Endothelial cell (in vitro differentiated cells): Measurements from ENCODE around the gene NETO1. TPM values are rescaled to one million over a fixed set of nuclear protein-coding genes. Genes with fewer than 3 reads are reported as not detected.

ENCODE experiments used
- DNase-seq: peaks from one replicate; pipeline ENCODE4 v3.0.0; 2021; ENCODE audit warnings: low spot score
- H3K27ac Mint-ChIP-seq: one replicate; pipeline ENCODE4 v1.8.0; 2021; ENCODE audit warnings: mixed read lengths, inconsistent platforms; ENCODE audit not compliant: unreplicated experiment
- H3K27me3 Mint-ChIP-seq: one replicate; pipeline ENCODE4 v1.8.0; 2021; ENCODE audit warnings: mild to moderate bottlenecking, moderate library complexity, mixed read lengths, inconsistent platforms; ENCODE audit not compliant: unreplicated experiment
- H3K36me3 Mint-ChIP-seq: one replicate; pipeline ENCODE4 v1.8.0; 2021; ENCODE audit warnings: mild to moderate bottlenecking, low read depth, mixed read lengths, inconsistent platforms; ENCODE audit not compliant: unreplicated experiment
- H3K4me1 Mint-ChIP-seq: one replicate; pipeline ENCODE4 v1.8.0; 2021; ENCODE audit warnings: mild to moderate bottlenecking, mixed read lengths, inconsistent platforms; ENCODE audit not compliant: unreplicated experiment
- H3K4me3 Mint-ChIP-seq: one replicate; pipeline ENCODE4 v1.8.0; 2021; ENCODE audit warnings: mild to moderate bottlenecking, mixed read lengths, inconsistent platforms; ENCODE audit not compliant: unreplicated experiment
- H3K9me3 Mint-ChIP-seq: one replicate; pipeline ENCODE4 v1.8.0; 2021; ENCODE audit warnings: mixed read lengths, inconsistent platforms; ENCODE audit not compliant: unreplicated experiment
- CTCF ChIP-seq: fragments of 200-600 bp; sonication (generic); IDR thresholded peaks from one replicate; pipeline ENCODE4 v1.5.0; 2021; ENCODE audit warnings: antibody characterized with exemption; ENCODE audit not compliant: unreplicated experiment
- total RNA-seq: library from RNA; stranded (reverse); fragmentation: NEBNext Ultra II Directional; extraction: Animal tissue kit (Norgen Biotek cat#: 25700); gene quantifications from one replicate; pipeline ENCODE4 v1.2.1, GENCODE V29; 2021; ENCODE audit not compliant: unreplicated experiment

The NETO1 gene
- total RNA-seq, 1 donor from 2014 or later = 12.8 TPM

DNA sequence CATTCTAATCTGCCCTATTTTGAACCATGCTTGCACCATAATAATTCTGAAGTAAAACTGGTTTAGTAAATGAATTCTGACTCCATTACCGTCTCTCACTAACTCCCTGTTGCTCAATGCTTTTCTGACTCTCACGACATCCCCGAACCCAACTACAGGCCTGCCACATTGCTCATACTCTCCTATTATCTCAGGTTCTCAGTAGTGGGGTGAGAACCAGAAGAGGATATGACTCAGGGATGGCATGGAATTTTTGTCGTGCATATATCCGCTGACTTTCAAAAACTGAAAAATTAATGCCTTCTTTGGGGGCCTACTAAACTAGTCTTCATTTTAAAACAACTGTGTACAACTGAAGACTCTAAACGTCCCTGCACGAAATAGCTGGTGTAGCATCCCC is 34.3 kb downstream of the NETO1 start:
- Mint-ChIP-seq H3K4me1 (no peaks in the 10 kb centered on the region), H3K9me3 (no peaks in the 10 kb centered on the region), H3K4me3 (no peak overlapping the region), H3K36me3 (no peaks in the 10 kb centered on the region), H3K27me3 (no peaks in the 10 kb centered on the region), H3K27ac (no peak overlapping the region)
- DNase-seq = no peak
- TF ChIP-seq CTCF = no peak

GRCh38 chr18:72830109-72830508 is 37.7 kb downstream of the NETO1 start:
- DNase-seq = peak; percentile 66
- no peaks in the 10 kb centered on the region for H3K4me1 Mint-ChIP-seq
- H3K4me3 Mint-ChIP-seq = no peak overlapping the region
- H3K36me3 Mint-ChIP-seq = no peaks in the 10 kb centered on the region
- no peaks in the 10 kb centered on the region for H3K27me3 Mint-ChIP-seq
- H3K27ac Mint-ChIP-seq = no peak overlapping the region
- no peaks in the 10 kb centered on the region for H3K9me3 Mint-ChIP-seq
- no peak for TF ChIP-seq CTCF

DNA sequence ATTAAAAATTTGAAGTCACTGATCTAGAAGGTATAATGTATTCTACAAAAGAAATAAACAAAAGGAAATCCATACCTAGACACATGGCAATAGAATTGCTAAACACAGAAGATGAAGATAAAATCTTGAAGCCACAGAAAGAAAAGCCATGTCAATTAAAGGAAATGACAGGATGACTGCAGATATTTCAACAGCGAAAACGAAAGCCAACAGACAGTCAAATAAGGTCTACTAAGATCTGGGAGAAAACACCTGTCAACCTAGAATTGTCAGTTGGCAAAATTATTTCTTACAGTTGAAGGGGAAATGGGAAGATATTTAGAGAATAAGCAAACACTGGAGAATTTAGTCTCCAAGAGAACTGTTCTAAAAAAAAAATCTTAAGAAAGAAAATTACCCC is 39.2 kb downstream of the NETO1 start:
- DNase-seq = no peak
- no peak overlapping the region for H3K27ac Mint-ChIP-seq
- no peaks in the 10 kb centered on the region for H3K4me1 Mint-ChIP-seq
- no peak overlapping the region for H3K4me3 Mint-ChIP-seq
- H3K9me3 Mint-ChIP-seq = no peaks in the 10 kb centered on the region
- no peak for TF ChIP-seq CTCF
- H3K36me3 Mint-ChIP-seq = no peaks in the 10 kb centered on the region
- H3K27me3 Mint-ChIP-seq = no peaks in the 10 kb centered on the region

GRCh38 chr18:72826736-72827135 is 41.1 kb downstream of the NETO1 start:
- TF ChIP-seq CTCF = no peak
- no peak for DNase-seq
- Mint-ChIP-seq H3K27ac (no peak overlapping the region), H3K27me3 (no peaks in the 10 kb centered on the region), H3K36me3 (no peaks in the 10 kb centered on the region), H3K4me3 (no peak overlapping the region), H3K4me1 (no peaks in the 10 kb centered on the region), H3K9me3 (no peaks in the 10 kb centered on the region)

- H3K27ac Mint-ChIP-seq = no peak overlapping the region
- no peaks in the 10 kb centered on the region for H3K4me1 Mint-ChIP-seq
- H3K36me3 Mint-ChIP-seq = no peaks in the 10 kb centered on the region
- no peak for DNase-seq
- no peak overlapping the region for H3K4me3 Mint-ChIP-seq
- no peaks in the 10 kb centered on the region for H3K27me3 Mint-ChIP-seq
- H3K9me3 Mint-ChIP-seq = no peaks in the 10 kb centered on the region
- TF ChIP-seq CTCF = no peak
Observed at GRCh38 chr18:72823345-72823744, 44.4 kb downstream of the NETO1 start.
